Smooth muscle cell (in vitro differentiated cells): ENCODE data around the gene CES5A. TPM values are rescaled to one million over a fixed set of nuclear protein-coding genes. Genes with fewer than 3 reads are reported as not detected.

Source experiments
- DNase-seq: peaks from one replicate; lab custom pipeline; 2025; ENCODE audit not compliant: unreplicated experiment; lab: John Stamatoyannopoulos, UW
- H2AFZ ChIP-seq: fragments of 200-600 bp; sonication (generic); 2 replicates; pipeline ENCODE4 v1.6.0; 2016; ENCODE audit warnings: antibody characterized with exemption, low read depth, mild to moderate bottlenecking
- H3F3A ChIP-seq: fragments of 200-600 bp; sonication (generic); 2 replicates; pipeline ENCODE4 v1.6.0; 2017; ENCODE audit warnings: antibody characterized with exemption, low read depth
- H3K27ac ChIP-seq: fragments of 200-600 bp; sonication (generic); 2 replicates; pipeline ENCODE4 v1.5.1; 2016; ENCODE audit warnings: low read depth, mild to moderate bottlenecking
- H3K27me3 ChIP-seq: fragments of 200-600 bp; sonication (generic); 2 replicates; pipeline ENCODE4 v1.6.1; 2016; ENCODE audit warnings: low read depth, mild to moderate bottlenecking
- H3K36me3 ChIP-seq: fragments of 200-600 bp; sonication (generic); 2 replicates; pipeline ENCODE4 v1.5.1; 2016; ENCODE audit warnings: low read depth
- H3K4me1 ChIP-seq: fragments of 200-600 bp; sonication (generic); 2 replicates; pipeline ENCODE4 v1.5.1; 2016; ENCODE audit warnings: low read depth
- H3K4me2 ChIP-seq: fragments of 200-600 bp; sonication (generic); 2 replicates; pipeline ENCODE4 v1.6.0; 2016; ENCODE audit warnings: mild to moderate bottlenecking
- H3K4me3 ChIP-seq: fragments of 200-600 bp; sonication (generic); 2 replicates; pipeline ENCODE4 v1.5.1; 2016; ENCODE audit warnings: mild to moderate bottlenecking
- H3K79me2 ChIP-seq: fragments of 200-600 bp; sonication (generic); 2 replicates; pipeline ENCODE4 v1.6.0; 2016; ENCODE audit warnings: low read depth, mild to moderate bottlenecking
- H3K9ac ChIP-seq: fragments of 200-600 bp; sonication (generic); 2 replicates; pipeline ENCODE4 v1.6.0; 2016; ENCODE audit warnings: low read depth
- H3K9me3 ChIP-seq: fragments of 200-600 bp; sonication (generic); replicated peaks from 2 replicates; pipeline ENCODE4 v1.5.1; 2016; ENCODE audit warnings: low read depth
- H4K20me1 ChIP-seq: fragments of 200-600 bp; sonication (generic); 2 replicates; pipeline ENCODE4 v1.6.0; 2016; ENCODE audit warnings: low read depth
- CTCF ChIP-seq: fragments of 200-600 bp; sonication (generic); IDR thresholded peaks from 2 replicates; pipeline ENCODE4 v1.5.1; 2017; ENCODE audit warnings: borderline replicate concordance, mild to moderate bottlenecking, antibody characterized with exemption; ENCODE audit not compliant: insufficient read depth, poor library complexity, severe bottlenecking
- WGBS: methylation state at CpG from one replicate; pipeline ENCODE4 v1.1.7; 2016; ENCODE audit warnings: low lambda C conversion rate; 5-methylcytosine and 5-hydroxymethylcytosine counted together
- polyA plus RNA-seq: library from polyadenylated mRNA; unstranded; fragments of >200 nt; fragmentation: Nextera tagmentation; extraction: Ambion mirVana; gene quantifications from 2 replicates; pipeline ENCODE4 v1.2.1, GENCODE V29; 2016
- total RNA-seq: library from RNA; depleted of rRNA; stranded (reverse); fragments of >200 nt; gene quantifications from 2 replicates; pipeline ENCODE4 v1.2.3, GENCODE V29; 2014

Gene CES5A
- total and polyA plus RNA-seq, 2 experiments from 2014 or later: not detected

GRCh38 chr16:55849536-55849935 is 25.6 kb downstream of the CES5A start:
- Histone ChIP-seq H3K9ac (no peak overlapping the region), H3K4me3 (no peak overlapping the region), H3K27ac (no peak overlapping the region), H3K4me1 (no peaks in the 10 kb centered on the region), H3F3A (no peaks in the 10 kb centered on the region), H3K27me3 (peaks cover 21% of the 10 kb centered on the region), H2AFZ (no peak overlapping the region), H3K4me2 (no peak overlapping the region), H4K20me1 (no peaks in the 10 kb centered on the region), H3K9me3 (no peaks in the 10 kb centered on the region), H3K36me3 (no peaks in the 10 kb centered on the region), H3K79me2 (no peaks in the 10 kb centered on the region)
- no peak for TF ChIP-seq CTCF
- no peak for DNase-seq
- 89% methylated on average over 13 of the region's 13 CpGs for WGBS

GRCh38 chr16:55846598-55847346 is 28.4 kb downstream of the CES5A start:
- Histone ChIP-seq H3K36me3 (no peaks in the 10 kb centered on the region), H3K9ac (no peak overlapping the region), H3K4me1 (no peaks in the 10 kb centered on the region), H2AFZ (no peak overlapping the region), H3K9me3 (no peaks in the 10 kb centered on the region), H3K4me2 (no peak overlapping the region), H4K20me1 (no peaks in the 10 kb centered on the region), H3K27me3 (peaks cover 21% of the 10 kb centered on the region), H3K27ac (no peak overlapping the region), H3K4me3 (no peak overlapping the region), H3F3A (no peaks in the 10 kb centered on the region), H3K79me2 (no peaks in the 10 kb centered on the region)
- DNase-seq: no peak
- WGBS: 75% methylated on average over 11 of the region's 11 CpGs
- TF ChIP-seq CTCF: no peak

GRCh38 chr16:55843105-55843395 is 32.1 kb downstream of the CES5A start:
- H2AFZ ChIP-seq: no peak overlapping the region
- no peak overlapping the region for H3K4me2 ChIP-seq
- no peak overlapping the region for H3K4me3 ChIP-seq
- H3K27me3 ChIP-seq: peaks cover 11% of the 10 kb centered on the region
- no peak overlapping the region for H3K9ac ChIP-seq
- 52% methylated on average over 2 of the region's 2 CpGs for WGBS
- H3K9me3 ChIP-seq: no peaks in the 10 kb centered on the region
- H3K79me2 ChIP-seq: no peaks in the 10 kb centered on the region
- no peaks in the 10 kb centered on the region for H3K4me1 ChIP-seq
- H3K36me3 ChIP-seq: no peaks in the 10 kb centered on the region
- no peaks in the 10 kb centered on the region for H4K20me1 ChIP-seq
- DNase-seq: no peak
- no peak for TF ChIP-seq CTCF
- H3F3A ChIP-seq: no peaks in the 10 kb centered on the region
- H3K27ac ChIP-seq: no peak overlapping the region
